HuH-7.5 (cell line): ENCODE data around the gene OXCT2.

Experiments used
- DNase-seq: peaks from one replicate; pipeline ENCODE4 v3.0.0; 2011; ENCODE audit warnings: low spot score

Gene OXCT2

GRCh38 chr1:39733161-39733560 is 38.0 kb downstream of the OXCT2 start:
- DNase-seq = no peak

DNA sequence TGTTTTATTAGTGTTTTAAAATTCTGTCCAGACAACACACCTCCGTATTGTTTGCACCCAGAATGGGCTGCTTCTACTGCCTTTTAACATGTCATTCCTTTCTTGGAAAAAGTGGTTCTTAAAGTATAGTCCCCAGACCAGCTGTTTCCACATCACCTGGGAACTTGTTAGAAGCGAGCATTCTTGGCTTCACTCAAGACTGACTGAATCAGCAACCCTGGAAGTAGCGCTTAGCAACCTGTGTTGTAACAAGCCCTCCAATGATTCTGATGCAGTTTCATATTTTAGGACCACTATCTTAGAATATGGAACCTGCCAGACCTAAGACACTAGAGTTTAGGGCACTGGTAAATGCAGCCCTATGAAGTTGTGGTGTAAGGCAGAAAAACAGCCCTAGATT is 38.4 kb downstream of the OXCT2 start:
- DNase-seq = no peak

GRCh38 chr1:39729842-39730241 is 41.3 kb downstream of the OXCT2 start:
- no peak for DNase-seq

DNA sequence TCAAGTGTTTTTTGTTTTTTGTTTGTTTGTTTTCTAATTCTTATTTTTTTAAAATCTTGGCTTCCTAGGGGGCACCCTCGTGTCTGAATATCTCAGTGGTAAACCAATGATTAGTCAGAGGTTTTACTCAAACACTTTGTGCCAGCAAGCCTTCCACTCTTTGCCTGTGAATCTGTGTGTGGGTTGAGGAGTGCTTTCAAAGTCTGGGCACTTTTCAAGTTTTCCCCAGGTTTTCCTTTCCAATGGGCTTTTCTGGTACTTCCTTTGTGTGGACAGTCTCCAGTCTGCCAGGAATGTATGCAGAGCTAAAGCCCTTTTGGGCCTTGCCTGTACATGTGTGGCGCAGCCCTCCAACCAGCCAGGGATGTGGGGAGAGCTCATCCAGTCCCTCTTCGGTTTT is 42.1 kb downstream of the OXCT2 start:
- no peak for DNase-seq

DNA sequence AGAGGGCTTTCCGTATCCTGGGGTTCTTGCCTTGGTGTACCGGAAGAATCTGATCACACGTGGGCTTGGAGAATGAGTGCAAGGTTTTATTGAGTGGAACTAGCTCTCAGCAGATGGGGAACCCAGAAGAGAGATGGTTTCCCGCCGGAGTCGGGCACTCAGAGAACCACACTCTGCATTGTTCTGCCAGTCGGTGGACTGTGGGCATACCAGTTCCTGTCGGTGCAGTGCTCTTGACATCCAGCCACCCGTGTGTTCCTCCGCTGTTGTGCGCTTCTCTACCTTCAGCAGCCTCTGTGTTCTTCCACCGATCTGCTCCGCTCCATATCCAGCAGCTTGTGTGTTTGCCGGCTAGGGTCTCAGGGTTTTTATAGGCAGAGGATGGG is 43.2 kb downstream of the OXCT2 start:
- no peak for DNase-seq

GRCh38 chr1:39727221-39727931 is 43.8 kb downstream of the OXCT2 start:
- no peak for DNase-seq

DNA sequence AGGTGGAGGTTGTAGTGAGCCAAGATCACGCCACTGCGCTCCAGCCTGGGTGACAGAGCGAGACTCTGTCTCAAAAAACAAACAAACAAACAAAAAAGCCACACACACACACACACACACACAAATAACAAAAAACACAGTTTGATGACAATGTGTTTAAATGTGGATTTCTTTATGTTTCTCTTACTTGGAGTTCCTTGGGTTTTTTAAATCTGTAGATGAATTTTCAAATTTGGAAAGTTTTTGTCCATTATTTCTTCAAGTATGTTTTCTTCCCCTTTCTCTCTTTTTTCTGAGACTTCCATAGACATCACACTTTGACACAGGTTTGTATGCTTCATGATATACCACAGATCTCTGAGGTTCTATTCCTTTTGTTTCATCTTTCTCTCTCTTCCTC is 44.5 kb downstream of the OXCT2 start:
- no peak for DNase-seq

GRCh38 chr1:39722495-39722894 is 48.7 kb downstream of the OXCT2 start:
- no peak for DNase-seq

DNA sequence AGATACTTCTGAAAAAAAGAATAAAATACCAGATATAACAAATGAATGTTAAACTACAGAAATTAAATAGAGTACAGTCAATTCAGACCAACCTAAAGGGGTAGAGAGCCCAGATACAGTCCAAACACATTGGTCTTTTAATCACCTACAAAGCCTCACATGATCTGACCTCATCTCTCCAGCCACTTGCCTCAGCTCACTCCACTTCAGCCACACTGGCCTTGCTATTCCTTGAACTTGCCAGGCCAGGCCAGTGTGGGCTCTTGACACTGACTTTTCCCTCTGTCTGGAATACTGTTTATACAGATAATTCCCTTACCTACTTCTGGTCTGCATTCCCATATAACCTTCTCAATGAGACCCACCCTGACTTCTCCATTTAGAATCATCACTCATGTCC is 49.5 kb downstream of the OXCT2 start:
- no peak for DNase-seq

- DNase-seq = no peak
Measured at GRCh38 chr1:39720094-39720999, 50.8 kb downstream of the OXCT2 start.
